Umbilical cord (tissue), 2 donors: ENCODE results near the gene EXTL2. TPM values are rescaled to one million over a fixed set of nuclear protein-coding genes. Genes with fewer than 3 reads are reported as not detected.
A peak's percentile ranks its signal among the peaks of the same experiment; 100 is the strongest.
"Not testable (repeated sequence)": the region's sequence is repeated elsewhere in the genome, so short reads cannot be mapped to it uniquely, and the experiment has no call there.

Experiments
- DNase-seq: peaks from one replicate; pipeline ENCODE4 v3.0.0-alpha.2; 2015; ENCODE audit warnings: low spot score
- total RNA-seq: library from RNA; depleted of rRNA; stranded (reverse); fragments of >200 nt; gene quantifications from one replicate; pipeline ENCODE4 v1.2.3, GENCODE V29; 2014; ENCODE audit warnings: low replicate concordance; ENCODE audit not compliant: insufficient read depth

Gene EXTL2
- total RNA-seq, 1 donor from 2014 or later, result 16.4 TPM

DNA sequence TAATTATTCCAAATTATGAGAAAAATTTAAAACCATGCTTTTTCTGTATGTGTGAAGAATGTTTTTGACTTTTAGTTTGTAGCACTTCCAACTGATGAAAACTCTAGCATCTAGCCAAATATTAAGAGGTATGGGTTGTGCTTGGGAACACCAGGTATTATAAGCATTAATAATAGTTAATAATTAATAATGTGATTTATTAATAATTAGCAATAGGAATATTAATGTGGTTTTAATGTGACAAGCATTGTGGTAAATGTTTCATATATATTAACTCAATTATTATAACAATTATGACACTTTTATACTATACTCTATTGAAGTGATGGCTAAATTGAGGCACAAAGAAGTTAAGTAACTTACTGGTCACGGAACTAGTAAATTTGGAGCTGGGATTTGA lies 9.1 kb upstream of the EXTL2 start:
- no peak for DNase-seq

DNA sequence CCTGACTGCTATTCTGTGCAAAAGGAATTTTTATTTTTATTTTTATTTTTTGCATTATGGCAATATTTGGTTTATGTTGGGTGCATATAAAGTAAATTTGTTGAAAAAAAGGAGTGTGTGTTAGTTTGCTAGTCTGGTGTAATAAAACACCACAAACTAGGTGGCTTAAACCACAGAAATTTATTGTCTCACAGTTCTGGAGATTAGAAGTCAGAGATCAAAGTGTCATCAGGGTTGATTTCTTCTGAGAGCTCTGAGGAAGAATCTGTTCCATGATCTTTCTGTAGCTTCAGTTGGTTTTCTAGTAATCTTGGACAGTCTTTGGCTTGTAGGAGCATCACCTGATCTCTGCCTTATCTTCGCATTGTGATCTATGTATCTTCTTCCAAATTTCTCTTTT lies 7.7 kb upstream of the EXTL2 start:
- no peak for DNase-seq

DNA sequence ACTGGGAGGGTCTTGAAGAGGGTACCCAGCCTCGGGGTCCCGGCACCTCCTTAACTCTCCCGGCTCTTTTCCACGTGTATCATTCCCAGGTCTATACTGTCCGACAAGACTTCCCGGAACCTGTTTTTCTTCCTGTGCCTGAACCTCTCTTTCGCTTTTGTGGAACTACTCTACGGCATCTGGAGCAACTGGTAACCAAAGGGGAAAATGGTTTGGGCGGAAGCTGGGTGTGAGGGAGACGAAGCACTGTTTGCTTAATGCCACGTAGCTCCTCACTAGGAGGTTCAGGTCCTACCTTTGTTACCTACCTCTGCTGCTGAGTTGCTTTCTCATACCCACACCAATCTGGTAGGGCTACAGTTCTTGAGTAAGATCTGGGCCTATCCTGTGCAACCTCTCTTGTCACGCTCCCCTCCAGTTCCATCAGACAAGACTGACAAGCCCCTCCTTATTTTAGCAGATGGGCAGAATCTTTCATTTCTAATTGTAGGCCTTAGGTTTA lies 1.9 kb upstream of the EXTL2 start:
- DNase-seq, result peak; percentile 44

DNA sequence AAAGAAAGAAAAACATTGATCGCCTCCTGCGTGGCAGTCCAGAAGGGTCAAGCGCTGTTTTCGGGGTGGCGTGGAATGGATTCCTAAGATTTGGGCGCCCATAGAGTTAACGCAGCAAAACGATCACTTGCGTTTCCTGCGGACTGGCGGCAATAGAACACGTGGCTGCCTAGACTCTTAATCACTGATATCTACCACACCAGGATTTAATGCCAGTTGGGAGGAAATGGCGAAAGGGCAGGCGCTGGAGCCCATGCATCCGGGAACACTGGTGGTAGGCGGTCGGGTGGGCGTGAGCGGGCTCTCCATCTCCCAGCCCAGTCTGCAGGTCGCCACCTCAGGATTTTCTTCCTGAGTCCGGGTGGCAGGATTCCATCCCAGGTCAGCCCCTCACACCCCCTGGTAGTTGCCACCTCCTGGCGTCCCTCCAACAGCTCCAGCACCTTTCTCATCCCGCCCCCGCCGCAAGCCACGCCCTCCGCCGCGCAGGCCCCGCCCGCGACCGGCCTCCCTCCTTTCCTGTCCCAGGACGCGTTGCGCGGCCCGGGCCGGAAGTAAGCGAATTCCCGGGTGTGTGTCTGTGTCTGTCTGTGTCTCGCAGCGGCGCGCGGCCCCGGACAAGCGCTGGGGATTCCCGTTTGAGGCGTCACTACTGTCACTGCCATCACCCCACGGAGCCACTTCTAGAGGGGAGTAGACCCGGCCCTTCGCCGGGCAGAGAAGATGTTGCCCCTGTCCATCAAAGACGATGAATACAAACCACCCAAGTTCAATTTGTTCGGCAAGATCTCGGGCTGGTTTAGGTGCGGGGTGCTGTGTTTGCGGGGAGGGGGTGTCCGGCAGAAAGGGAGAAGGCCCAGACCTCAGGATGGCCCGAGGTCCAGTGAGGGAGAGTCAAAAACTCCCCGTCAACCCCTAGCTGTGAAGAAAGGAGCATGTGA lies 1.2 kb upstream of the EXTL2 start, which contains the start of gene SLC30A7:
SLC30A7 (plus strand) TSS at position 551 of the 941 bp plus-strand sequence; CDS start at position 724, 173 bp downstream.
- peak; percentile 95 for DNase-seq

DNA sequence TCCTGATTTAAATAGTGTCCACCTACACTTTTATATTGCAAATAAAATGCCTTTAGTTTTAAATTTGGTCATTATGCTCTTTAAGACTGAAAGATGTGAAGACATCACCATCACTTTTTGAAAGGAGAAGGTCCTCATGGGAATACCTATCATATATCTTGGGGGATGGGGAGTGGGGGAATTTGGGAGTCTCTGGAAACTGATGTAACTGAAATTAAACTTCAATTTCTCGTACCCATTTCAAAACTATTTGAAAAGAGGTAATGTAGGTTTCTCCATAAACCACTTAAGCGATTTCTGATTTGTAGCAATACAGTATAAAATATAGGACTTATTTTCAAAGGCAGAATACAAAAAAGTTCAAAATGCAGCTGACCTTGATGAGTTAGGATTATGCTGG lies 924 bp downstream of the EXTL2 start:
- no peak for DNase-seq

DNA sequence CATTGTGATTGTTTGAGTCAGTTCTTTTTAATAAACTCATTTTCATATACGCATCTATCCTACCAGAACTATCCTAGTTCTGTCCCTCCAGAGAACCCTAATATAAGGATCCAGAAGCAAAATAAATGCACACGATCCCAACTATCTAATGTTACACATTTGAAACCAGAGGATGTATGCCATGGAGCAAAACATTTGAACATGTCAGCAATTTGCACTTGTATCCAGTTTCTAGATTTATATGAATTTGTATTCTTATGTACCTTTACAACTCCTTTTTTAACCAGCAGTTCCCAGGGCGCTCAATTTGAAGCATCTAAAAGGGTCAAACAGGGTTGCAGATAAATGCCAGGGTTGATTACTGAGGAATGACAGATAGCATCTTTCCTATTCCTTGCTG lies 2.1 kb downstream of the EXTL2 start:
- no peak for DNase-seq

DNA sequence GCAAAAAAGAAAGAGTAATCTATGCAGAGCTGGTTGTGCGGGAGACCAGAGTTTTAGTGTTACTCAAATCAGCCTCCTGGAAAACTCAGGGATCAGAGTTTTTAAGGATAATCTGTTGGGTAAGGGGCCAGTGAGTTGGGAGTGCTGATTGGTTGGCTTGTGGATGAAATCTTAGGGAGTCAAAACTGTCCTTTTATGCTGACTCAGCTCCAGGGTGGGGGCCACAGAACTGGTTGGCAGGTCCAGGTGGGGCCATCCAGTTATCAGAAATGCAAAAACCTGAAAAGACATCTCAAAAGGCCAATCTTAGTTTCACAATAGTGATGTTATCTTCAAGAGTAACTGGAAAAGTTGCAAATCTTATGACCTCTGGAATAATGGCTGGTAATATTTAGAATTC lies 3.3 kb downstream of the EXTL2 start:
- no peak for DNase-seq

DNA sequence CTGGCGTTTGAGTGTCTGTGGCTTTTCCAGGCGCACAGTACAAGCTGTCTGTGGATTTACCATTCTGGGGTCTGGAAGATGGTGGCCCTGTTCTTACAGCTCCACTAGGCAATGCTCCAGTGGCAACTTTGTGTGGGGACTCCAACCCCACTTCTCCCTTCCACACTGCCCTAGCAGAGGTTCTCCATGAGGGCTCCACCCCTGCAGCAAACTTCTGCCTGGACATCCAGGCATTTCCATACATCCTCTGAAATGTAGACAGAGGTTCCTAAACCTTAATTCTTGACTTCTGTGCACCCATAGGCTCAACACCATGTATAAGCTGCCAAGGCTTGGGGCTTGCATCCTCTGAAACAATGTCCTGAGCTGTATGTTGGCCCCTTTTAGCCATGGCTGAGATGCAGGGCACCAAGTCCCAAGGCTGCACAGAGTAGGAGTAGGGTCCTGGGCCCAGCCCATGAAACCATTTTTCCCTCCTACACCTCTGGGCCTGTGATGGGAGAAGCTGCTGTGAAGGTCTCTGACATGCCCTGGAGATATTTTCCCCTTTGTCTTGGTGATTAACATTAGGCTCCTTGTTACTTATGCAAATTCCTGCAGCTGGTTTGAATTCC lies 4.7 kb downstream of the EXTL2 start:
- not testable (repeated sequence) for DNase-seq

DNA sequence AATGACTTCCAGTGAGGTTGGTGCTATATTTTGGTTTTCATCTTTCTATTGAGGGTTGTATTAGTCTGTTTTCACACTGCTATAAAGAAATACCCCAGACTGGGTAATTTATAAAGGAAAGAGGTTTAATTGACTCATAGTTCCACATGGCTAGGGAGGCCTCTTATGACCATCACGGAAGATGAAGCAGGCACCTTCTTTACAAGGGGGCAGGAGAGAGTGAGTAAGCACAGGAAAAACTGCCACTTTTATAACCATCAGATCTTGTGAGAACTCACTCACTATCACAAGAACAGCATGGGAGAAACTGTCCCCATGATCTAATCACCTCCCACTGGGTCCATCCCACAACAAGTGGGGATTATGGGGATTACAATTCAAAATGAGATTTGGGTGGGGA lies 5.6 kb downstream of the EXTL2 start:
- DNase-seq, result not testable (repeated sequence)

DNA sequence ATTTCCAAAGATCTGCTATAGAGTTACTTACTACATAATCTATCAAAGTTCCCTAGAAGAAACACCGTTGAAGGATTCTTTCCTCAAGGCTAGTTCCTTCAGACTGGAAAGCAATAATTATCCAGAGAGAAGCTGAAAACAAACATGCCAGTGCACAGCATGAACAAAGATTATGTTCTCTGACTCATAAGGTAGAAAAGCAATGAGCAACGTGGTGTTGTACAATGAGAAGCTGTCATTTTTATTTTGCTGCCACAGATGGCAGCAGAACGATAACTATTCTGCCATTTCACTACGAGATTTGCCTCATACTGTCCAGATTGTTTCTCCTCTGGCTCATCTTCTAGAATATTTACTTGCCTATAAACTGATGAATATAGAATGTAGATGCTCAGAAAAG lies 10.7 kb downstream of the EXTL2 start:
- no peak for DNase-seq

DNA sequence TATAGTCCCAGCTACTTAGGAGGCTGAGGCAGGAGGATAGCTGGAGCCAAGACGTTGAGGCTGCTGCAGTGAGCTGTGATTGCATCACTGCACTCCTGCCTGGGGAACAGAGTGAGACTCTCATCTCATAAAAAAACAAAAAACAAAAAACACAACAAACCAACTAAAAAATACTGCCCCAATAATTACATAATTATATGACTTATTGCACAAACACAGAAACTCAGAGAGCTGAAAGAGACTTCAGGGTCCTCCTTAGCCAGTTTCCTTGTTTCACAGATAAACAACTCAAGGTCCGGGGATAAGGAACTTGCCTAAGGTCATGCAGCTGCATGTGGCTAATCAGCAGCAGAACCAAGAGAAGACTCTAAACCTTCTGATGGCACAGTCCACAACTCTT lies 11.9 kb downstream of the EXTL2 start:
- DNase-seq, result no peak

DNA sequence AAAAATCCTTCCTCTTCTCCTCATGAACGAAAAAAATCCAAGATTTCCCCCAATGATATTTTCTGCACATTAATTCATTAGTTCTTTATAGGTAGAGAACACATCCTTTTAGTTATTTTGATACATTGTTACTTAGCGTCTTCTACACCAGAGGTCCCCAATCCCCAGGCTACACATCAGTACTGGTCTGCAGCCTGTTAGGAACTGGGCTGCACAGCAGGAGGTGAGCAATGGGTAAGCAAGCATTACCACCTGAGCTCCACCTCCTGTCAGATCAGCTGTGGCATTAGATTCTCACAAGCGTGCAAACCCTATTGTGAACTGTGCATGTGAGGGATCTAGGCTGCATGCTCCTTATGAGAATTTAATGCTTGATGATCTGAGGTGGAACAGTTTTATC lies 13.0 kb downstream of the EXTL2 start:
- no peak for DNase-seq

DNA sequence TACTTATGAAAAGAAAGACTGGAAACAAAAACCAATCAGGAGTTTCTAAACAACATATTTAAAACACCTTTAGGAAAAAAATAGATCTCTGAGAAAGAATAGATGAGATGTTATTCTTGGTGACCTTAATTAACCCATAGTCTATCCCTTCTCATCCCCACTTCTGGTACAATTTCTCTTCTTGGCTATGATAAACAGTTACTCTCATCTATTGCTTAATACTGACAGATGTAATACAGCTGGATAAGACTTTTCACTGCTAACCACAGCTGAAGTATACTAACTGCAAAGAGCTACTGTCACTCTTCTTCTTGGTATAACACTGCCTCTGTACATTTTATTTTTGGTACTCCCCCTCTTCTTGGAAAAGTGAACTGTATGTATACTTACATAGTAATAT lies 15.2 kb downstream of the EXTL2 start:
- DNase-seq, result no peak

DNA sequence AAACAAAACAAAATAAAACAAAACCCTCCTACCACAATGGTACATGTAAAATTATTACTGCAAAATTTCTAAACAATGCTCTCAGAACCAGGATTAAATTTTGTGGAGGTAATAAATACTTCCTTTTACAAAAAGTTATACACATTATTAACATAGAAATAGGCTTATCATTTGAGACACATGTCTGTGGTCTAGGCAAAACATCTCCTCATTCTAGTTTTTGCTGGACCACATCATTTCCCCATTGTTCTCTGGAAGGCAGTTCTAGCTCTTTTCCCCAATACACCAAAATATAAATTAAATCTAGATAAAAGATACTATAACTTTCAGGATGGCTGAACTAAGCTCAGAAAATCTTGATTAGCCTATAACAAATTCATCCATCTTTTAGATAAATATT lies 18.4 kb downstream of the EXTL2 start:
- DNase-seq, result no peak

DNA sequence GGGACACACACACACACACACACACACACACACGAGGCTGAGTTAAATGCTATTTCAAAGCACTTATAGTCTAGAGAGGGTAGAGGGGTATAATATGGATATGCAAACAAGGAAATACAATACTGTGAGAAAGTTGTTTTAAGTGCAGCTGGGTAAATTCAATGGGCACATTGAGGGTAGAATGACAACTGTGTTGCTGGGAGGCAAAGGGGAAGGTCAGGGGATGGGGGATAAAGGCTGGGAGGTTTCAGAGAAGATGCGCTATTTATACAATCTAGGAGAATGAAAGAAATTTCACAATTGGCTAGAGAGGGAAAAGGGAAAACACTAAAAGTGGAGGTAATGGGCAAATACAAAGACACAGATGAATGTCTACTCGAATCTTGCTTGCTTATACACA lies 19.4 kb downstream of the EXTL2 start:
- no peak for DNase-seq

DNA sequence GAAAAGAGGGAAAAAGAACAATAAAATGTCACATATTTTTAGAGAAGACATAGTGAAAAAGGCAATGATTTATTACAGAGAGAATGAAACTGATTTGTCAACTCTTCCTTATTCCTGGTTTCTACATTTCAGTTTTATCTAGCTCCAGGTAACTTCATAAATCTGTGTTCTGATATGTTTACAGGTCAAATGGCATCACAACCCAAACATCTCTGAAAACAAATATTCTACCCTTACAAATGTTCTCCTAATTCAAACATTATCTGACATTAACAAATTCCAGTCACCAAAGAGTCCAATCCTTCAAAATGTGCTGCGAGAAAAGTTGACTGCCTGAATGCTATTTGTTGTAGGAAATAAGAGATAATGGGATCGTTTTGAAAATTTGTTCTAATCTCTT lies 20.2 kb downstream of the EXTL2 start:
- DNase-seq, result no peak

DNA sequence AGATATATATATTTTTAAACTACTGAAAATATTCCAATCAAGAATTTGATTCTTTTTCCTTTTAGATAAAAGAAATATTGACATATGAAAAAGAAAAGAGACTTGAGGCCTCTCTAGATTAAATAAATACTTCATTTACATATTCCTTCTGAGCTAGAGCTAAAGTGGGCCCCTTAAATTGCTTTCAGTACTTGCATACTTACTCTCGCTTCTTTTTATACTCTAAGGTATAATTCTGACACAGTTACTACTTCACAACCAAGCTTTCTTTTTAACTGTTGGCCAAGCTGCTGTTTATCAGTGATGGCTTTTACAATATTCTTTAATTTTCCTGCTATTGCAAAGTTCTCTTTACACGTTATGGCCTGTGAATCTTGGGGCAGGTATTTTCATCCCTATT lies 24.6 kb downstream of the EXTL2 start:
- no peak for DNase-seq

DNA sequence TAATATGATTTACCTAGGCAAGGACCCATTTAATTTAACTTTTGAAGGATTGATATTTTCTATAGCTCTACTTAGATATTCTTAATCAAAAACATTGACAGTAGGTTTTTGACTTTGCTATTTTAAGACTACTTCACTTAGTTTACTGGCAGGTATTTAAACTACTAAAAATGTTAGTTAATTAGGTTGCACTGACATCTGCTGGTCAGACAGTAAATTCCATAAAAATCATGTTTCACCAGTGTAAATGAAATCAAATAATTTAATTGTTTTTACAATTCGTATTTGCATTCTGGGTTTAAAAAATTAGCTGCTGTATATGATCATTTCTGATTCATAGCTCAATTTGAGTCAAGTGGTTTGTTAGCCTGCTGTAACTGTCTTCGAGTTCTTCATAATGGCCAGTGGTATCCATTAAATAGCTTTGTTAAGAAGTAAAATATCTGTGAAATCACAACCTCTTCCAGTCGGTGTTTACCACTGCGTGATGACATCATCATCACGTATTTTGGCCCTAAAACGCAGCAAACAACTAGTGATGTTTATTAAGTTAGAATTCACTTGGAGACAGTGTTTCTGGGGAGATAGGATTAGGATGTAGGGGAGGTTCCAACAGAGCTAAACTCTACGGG lies 26.2 kb downstream of the EXTL2 start:
- DNase-seq, result peak; percentile 42

DNA sequence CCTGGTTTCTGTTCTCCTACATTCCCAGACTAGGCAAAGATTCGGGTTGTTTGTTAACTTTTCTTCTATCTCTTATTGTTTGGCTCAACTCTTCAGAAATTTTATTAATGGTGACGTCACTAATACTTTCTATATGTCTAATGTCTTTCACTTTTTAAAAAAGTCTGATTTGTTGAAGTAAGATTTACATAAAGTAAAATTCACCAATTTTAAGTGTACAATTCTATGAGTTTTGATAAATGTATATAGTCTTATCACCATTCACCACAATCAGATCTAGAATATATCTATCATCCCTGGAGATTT lies 27.8 kb downstream of the EXTL2 start:
- DNase-seq, result no peak

DNA sequence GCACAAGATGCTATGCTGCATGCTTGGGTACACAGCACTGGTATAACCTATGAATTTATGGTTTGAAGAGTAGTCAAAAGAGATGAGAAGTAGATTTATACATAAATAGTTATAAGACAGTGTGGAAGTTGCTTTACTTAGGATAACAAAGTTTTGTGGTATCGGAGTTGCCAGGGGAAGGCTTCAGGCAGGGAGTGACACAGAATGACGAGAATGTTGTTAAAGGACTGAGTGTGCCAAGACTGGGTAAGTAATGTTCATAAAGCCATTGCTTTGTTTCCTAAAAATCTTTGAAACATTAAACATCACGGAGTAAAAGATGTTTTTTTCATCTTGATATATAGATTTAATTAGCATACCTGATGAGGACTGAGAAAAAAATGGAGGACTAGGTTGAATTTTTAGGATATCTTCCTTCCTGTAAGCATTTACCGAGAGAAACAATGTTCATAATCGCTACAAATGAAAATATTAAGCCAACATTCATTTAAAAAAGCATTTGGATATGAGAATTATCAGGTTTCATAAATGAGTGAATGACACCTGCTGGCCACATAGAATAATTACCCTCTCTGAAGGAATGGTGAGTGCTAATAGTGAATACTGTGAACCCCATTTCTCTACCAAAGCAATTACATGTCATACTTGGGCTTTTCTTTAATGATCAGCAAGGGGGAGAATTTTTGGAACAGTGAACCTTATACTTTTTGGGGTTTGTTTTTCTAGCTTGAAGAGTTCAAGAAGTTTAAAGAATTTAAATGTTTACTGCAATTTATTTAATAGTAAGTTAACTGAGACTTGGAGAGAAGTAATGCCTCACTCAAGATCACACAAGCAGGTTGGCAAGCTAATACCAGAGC lies 28.4 kb downstream of the EXTL2 start:
- peak; percentile 47 for DNase-seq

DNA sequence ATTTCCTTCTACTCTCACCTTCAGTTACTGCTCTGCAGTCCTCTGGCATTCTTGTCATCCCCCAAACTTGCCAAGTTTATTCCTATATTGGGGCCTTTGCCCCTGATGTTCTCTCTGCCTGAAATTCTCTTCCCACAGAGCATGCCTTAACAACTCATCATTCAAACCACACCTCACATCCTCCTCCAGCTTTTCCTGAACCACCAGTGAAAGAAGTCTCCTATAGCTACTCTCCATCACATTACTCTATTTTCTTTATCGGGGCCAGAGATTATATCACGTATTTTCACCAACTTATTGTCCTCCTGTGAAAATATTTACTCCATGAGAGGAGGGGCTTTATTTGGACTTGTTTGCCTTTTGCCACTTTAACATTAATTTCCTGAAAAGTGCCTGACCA lies 32.1 kb downstream of the EXTL2 start:
- DNase-seq, result no peak

DNA sequence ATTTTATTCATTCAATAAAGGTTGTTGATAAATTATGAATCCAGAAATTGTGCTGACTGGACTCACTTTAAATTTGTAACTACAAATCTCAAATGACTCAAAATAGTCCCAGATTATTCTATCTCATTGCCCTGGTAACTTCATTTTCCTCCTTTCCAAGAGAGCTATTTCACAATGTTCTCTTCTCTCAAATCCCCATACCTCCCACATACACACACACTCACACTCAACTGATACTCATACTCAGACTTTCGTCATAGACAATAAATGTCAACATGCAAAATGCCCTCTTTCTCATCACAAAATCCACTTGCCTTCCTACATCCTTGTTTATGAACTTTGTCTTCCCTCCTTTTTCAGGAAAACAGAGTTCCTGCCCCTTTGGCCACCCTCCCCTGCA lies 33.3 kb downstream of the EXTL2 start:
- no peak for DNase-seq
